Measurements from ENCODE around the gene NOL9.

DNA sequence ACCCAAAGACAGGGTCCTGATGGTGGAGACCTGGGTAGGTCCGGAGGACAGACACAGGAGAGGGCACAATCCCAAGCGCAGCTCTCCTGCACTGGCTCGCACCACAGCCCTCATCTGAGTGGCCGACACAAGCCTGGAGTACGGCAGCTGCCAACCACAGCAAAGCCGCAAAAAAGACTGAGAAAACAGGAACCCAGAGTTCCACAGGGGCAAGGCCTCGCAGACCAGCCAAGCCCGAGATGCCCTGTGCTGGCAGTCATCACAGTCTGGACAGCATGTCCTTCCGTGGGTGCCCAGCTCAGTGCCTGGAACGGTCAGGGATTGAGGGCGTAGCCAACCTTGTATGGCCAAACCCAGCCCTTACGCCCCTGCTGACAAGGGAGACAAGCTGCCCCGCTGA lies 36.9 kb upstream of the NOL9 start:
- no peak for TF ChIP-seq POLR2AphosphoS5 (IDR thresholded peaks at IDR 0.05)
- TF ChIP-seq POLR2A (IDR thresholded peaks at IDR 0.05; ENCODE audit: low read depth) = no peak
- TF ChIP-seq, protein P1, sequence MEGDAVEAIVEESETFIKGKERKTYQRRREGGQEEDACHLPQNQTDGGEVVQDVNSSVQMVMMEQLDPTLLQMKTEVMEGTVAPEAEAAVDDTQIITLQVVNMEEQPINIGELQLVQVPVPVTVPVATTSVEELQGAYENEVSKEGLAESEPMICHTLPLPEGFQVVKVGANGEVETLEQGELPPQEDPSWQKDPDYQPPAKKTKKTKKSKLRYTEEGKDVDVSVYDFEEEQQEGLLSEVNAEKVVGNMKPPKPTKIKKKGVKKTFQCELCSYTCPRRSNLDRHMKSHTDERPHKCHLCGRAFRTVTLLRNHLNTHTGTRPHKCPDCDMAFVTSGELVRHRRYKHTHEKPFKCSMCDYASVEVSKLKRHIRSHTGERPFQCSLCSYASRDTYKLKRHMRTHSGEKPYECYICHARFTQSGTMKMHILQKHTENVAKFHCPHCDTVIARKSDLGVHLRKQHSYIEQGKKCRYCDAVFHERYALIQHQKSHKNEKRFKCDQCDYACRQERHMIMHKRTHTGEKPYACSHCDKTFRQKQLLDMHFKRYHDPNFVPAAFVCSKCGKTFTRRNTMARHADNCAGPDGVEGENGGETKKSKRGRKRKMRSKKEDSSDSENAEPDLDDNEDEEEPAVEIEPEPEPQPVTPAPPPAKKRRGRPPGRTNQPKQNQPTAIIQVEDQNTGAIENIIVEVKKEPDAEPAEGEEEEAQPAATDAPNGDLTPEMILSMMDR (IDR thresholded peaks at IDR 0.05) = no peak
- no peak for TF ChIP-seq EP300 (IDR thresholded peaks at IDR 0.05)
